GM15510 (cell line): ENCODE data around the gene DGKE.

Source experiments
- POLR2A ChIP-seq: IDR thresholded peaks from 3 replicates; pipeline ENCODE4 v1.6.1; 2011; ENCODE audit warnings: borderline replicate concordance; ENCODE audit not compliant: insufficient read length; ENCODE audit errors: extremely low read depth

DGKE gene

DNA sequence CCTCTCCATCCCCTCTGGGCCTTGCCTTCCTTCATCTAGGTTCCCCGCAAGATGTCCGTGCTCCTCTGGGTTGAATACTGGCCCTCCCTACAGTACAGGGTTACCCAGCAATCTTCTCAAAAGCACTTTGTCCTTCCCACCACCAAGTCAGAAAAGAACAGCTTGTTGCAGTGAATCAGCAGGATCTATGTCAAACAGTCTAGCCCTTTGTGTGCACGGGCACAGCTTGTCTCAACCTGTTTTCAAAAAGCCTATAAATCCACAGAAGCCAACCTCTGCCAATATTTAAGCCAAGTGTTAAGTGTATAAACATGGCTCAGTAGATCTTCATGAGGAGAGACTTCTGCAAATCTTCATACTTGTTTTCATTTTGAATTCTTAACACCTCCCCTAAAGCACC lies 25.4 kb upstream of the DGKE start:
- TF ChIP-seq POLR2A: no peak

DNA sequence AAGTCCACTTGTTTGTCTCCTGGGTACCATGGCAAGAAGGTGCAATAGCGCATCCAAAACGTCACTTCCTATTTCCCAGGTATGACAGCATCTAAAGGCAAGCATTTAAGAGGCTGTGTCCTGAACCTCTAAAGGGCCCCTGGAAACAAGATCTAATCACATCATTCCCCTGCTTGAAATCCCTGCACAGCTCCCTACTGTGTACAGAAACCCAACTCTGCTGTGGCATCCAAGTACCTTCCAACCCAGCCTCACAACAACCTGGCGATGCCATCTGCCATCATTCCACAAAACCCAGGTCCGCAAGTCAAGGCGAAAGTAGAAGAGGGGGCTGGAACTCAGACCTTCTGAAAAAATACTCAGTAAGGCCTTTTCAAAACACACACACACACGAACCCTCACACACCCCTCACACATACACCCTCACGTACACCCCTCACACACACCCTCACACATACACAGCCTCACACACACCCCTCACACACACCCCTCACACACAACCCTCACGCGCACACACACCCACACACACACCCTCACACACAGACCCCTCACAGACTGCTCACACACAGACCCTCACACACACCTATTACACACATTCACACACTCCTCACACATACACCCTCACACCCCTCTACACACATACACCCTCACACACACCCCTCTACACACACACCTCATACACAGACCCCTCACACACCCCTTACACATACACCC lies 24.7 kb upstream of the DGKE start:
- no peak for TF ChIP-seq POLR2A

DNA sequence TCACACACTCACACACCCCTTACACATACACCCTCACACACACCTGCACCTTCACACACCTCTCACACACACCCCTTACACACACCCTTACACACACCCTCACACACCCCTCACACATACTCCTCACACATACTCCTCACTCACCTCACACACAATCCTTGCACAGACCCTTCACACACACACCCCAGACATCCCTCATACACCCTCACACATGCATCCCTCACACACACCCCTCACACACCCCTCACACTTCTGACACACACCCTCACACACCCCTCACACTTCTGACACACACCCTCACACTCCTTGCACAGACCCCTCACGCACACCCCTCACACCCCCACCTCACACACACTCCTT lies 24.2 kb upstream of the DGKE start:
- TF ChIP-seq POLR2A: no peak

DNA sequence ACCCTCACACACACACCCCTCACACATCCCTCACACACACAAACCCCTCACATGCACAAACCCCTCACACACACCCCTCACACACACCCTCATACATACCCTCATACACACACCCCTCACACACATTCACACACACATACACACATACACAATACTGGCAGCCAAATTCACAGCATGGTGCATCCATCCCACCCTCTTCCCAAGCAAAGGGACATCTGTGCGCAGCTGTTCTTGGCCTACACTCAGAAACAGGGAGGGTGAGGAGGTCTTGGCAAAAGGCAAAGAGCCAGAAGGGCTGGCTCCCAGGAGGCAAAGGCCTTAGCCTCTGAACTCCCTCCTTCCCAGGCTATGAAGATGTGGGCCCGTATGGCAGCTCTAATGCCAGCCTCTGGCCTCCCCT lies 23.6 kb upstream of the DGKE start:
- TF ChIP-seq POLR2A: no peak

DNA sequence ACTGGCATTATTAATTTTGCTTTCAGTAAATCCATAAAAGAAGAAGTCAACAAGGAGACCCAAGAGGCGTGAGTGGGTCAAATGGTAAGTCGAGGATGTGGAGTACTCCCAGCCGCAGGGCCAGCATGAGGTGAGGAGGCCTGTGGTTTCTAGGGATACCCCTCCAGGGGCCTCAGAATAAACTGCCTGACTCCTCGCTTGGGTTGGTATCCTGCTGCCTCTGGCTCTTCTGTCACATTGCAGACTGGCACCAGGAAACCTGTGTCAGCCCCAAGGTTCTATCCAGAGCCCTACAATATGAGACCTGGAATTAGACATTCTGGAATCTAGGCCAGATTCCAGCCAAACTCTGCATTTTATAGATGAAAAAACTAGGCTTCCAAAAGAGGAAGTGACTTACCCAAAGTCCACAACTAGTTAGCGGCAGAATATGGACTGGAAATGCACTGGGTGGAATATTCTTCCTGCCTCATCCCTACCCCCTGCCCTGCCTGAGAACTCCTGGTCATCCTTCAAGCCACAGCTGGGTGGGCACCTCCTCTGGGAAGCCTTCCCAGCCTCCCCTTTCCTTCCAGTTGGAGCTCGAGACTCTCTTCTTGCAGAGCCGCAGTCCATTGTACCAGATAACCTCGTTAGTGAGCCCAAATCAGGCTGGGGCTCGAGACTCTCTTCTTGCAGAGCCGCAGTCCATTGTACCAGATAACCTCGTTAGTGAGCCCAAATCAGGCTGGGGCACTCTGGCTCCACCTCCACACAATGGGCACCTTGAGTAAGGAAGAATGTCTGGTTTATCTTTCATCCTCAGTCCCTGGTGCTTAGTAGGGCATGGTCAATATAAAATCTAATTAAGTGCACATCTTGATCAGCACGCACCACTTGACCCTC lies 22.8 kb upstream of the DGKE start:
- TF ChIP-seq POLR2A: no peak

DNA sequence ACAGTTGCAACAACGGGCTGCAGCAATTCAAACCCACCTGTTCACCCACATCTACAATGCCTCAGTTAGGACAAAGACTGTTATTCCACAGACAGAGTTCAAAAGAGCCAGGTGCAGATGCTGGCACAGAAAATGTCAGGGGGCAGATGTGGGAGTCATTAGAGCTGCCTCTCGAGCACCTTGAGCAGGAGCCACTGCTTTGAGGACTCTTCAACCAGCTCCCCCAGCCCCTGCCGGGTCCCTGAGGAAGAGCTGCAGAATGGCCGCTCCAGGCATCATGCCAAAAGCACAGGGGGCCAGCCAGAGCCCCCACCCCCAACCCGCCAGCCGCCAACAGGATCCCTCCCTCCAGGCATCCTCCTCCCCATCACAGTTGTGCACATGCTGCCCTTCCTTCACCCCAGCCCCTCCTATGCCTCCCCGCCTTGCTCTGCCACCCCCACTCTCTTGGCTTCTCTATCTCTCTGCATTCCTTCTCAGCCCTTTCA lies 21.0 kb upstream of the DGKE start:
- no peak for TF ChIP-seq POLR2A

DNA sequence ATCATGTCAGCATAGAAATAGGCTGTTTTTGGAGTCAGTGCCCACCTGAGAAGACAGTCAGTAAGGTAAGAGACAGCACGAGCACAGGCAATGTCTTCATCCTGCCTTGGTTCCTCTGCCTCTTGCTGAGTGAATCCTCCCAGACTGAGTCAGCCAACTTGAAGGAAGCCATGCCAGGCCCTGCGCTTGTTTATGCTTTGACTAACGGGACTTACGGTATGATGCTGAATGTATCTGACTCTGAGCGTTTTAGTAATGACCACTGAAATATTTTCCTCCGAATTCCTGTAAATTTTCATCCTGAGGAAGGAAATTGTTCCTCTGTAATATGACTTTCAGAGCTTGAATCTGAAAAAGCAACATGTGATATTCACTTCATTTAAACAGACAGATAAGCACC lies 18.2 kb upstream of the DGKE start:
- no peak for TF ChIP-seq POLR2A

DNA sequence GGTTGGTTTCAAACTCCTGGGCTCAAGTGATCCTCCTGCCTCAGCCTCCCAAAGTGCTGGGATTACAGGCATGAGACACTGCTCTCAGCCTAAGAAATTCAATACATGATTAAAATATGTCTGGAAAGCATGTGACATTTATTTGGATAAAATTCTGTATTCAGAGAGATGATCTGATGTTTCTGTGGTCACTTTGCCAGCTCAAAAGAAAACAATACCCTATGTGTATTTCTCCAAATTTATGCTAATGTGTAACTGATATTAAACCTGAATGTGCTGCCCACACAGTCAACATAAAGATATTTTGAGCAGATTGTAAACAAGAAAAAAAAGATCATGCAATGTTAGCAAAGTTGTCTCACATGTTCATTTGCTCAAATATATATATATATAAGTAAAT lies 16.9 kb upstream of the DGKE start:
- no peak for TF ChIP-seq POLR2A

DNA sequence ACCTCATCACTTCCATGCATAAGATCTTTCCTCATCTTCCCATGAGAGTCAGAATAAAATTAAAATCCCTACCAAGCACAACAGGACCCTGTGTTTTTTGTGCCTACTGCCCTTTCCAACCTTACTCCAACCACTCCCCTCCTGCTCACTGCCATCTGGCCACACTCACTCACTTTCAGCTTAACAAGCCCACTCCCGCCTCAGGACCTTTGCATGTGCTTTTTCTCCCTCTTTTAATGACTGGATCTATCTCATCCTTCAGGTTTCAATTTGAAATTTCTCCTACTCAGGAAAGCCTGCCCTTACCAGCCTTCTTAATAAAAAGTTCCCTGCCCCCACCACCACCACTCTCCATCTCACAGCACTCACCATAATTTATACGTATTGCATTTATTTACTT lies 14.9 kb upstream of the DGKE start:
- no peak for TF ChIP-seq POLR2A

DNA sequence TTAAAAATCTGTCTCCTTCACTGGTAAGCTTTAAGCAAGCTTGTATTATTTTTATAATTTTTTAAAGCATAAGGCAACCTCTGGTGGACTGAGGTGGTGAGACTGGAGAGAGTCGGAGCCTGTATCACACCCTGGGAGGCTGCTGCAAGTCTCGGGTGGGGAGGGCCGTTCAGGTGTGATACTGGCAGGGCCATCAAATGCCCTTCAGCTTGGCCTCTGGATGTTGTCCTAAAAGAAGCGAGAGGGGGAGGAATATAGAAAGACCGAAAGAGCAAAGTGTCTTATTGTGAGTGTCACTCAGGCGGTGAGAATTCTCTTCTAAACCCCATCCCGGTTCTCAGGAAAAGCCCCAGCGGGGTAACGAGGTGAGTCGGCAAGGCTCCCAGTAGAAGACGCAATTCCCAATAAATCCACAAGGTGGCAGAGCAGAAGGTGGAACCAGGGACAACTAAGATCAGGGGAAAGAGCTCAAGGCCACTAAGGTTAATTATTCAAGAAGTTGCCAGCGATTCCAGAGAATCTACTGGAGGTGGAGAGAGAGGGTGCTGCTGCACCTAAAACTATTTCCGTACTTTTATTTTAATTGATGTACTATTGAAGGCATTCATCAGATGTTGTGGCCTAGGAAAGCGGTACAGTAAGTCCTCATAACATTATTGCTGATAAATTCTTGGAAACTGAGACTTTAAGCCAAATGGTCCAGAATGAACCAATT lies 14.4 kb upstream of the DGKE start:
- no peak for TF ChIP-seq POLR2A

DNA sequence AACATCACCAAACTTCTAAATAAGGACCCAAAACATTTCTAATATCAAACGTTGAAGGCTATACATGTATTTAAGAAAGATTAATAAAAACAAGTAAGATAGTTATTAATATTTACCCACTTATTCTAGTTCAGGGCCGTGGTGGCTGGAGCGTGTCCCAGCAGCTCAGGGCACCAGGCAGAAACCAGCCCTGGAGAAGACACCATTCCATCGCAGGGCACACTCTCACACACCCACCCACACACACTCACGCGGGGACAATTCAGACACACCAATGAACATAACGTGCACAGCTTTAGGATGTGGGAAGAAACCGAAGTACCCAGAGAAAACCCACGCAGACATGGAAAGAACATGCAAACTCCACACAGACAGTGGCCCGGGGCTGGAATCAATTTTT lies 13.7 kb upstream of the DGKE start:
- TF ChIP-seq POLR2A: no peak

DNA sequence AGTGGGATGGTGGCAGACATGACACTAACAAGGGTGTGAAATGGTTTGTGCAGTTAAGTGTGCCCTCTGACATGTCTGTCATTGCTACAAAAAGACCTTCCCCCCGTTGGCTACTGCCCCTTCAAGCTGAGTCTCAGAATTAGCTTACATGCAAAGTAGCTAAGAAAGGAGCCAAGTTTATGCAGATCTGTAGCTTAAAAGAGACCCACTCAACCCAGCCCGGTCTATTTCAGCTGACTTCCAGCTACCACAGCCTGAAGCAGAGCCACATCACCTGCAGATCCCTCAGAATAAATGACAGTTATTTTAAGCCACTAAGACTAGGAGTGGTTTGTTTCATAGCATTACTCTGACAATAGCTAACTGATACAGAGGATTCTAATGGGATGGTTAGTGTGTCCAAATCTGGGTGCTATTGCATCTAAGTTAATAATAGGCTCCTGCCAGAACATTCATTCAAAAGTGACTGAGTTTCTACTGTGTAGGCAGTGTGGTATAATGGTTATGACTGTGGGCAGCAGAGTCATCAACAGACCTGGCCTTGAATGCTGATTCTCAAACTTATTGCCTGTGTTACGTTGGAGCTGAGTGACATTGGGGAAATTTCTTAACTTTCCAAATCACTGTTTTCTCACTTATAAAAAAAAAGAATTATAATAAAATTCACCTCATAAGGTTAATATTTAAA lies 12.0 kb upstream of the DGKE start:
- no peak for TF ChIP-seq POLR2A

DNA sequence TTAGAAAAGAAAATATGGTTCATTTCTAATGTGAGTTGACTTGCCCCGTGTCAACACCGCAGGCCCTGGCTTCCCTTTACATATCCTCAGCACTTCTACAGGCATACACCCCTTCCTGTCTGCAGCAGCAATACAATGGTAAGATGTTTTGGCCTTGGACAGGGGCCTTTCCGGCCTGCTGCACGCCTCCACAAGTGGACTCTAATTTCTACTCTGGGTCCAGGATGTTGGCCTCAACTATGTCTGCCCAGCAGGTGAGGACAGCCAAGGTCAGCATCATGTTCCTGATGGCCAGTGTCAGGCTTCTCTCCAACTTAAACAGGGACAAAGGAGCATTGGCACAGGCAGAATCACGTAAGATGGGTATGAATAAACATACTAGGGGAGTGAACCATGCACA lies 11.2 kb upstream of the DGKE start:
- TF ChIP-seq POLR2A: no peak

DNA sequence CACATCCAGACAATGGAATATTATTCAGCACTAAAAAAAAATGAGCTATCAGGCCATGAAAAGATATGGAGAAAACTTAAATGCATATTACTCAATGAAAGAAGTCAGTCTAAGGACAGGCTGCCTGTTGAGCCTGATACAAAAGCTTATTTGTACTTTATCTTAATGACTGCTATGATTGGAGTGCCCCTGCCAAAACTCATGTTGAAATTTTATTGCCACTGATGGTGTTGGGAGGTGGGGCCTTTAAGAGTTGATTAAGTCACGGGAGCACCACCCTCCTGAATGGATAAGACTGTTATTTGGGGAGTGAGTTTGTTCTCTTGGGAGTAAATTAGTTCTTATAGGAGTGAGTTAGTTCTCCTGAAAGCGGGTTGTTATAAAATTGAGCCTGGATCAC lies 10.1 kb upstream of the DGKE start:
- no peak for TF ChIP-seq POLR2A

DNA sequence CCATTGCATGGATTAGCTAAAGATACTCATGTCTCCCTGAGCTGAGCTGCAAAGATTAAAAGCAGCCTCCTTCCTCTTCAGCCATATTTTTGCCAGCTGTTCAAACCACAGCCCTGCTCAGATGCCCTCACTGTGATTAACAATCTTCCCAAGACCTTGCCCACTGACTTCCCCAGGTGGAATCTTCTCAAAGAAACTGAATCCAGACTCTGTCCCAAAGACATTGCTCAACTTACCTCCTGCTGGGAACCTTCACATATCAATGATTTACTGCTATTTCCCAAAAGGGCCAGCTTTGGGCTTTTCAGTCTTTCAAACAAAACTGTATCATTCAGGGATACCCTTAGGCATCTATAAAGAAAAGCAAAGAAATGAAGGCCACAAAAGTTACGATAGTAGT lies 9.4 kb upstream of the DGKE start:
- no peak for TF ChIP-seq POLR2A
